PFSK-1 (cell line): ENCODE data around the gene ZNF432.

Source experiments
- POLR2AphosphoS5 ChIP-seq: IDR thresholded peaks from 2 replicates; pipeline ENCODE4 v1.6.1; 2012; ENCODE audit warnings: low read depth, mild to moderate bottlenecking, control low read depth, low read length, moderate library complexity
- REST ChIP-seq, 2 experiments: IDR thresholded peaks; 2 replicates each; pipeline versions ENCODE4 v1.6.1 to v1.8.0; 2011 to 2012; ENCODE audit warnings: low read depth in 2 of 2, low read length in 2 of 2, control low read depth in 1 of 2, inconsistent platforms in 1 of 2, mild to moderate bottlenecking in 1 of 2, moderate library complexity in 1 of 2; ENCODE audit not compliant: insufficient read depth in 1 of 2
- SIN3A ChIP-seq: IDR thresholded peaks from 2 replicates; pipeline ENCODE4 v1.6.1; 2012; ENCODE audit warnings: mild to moderate bottlenecking, low read length, moderate library complexity, borderline replicate concordance; ENCODE audit not compliant: insufficient read depth
- TAF1 ChIP-seq: IDR thresholded peaks from 2 replicates; pipeline ENCODE4 v1.6.1; 2012; ENCODE audit warnings: low read length, control low read depth, borderline replicate concordance; ENCODE audit not compliant: insufficient read depth

DNA sequence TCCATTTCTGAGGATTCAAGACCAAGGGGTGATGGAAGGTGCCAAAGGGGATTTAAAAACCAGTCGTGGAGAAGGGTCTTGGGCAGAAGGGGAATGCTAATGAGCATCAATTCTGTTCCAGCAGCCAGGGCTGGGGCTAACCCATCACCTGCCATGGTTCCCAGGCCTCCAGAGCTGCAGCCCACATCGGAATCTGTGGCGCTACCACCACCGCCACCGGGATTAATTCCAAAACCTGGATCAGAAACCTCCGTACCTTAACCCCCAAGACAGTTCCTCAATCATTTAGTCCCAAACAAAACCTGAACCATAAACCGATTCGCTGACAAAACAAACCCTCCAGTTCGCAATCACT lies 41.2 kb downstream of the ZNF432 start:
- TF ChIP-seq TAF1 (no peak), POLR2AphosphoS5 (no peak), REST (IDR thresholded peaks at IDR 0.05; ENCODE audit: insufficient read depth in 1 of 2, low read depth in 2 of 2, low read length in 2 of 2) (no peak), SIN3A (no peak)
